Measurements from ENCODE around the gene MIPEP.
"Not testable (repeated sequence)": the region's sequence is repeated elsewhere in the genome, so short reads cannot be mapped to it uniquely, and the experiment has no call there.

Gene MIPEP

DNA sequence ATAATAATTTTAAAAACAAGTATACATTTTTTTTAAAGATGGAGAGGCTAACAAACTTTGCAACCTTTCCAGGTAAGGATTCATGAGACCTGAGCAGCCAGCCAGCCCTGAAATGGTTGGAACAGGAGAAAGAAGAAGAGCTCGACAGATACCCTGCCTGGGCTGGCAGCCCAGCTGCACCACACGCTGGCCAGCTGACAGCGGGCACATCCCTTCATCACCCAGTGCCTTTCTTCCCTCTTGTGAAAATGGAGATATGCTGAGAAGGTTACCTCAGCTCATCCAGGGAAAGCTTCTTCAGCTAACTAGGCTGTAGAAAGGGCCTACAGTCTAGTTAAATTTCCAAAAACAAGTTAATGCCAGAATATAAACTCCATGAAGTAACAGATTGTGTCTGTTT is 4.8 kb downstream of the MIPEP start:
- not testable (repeated sequence) for DNase-seq

DNA sequence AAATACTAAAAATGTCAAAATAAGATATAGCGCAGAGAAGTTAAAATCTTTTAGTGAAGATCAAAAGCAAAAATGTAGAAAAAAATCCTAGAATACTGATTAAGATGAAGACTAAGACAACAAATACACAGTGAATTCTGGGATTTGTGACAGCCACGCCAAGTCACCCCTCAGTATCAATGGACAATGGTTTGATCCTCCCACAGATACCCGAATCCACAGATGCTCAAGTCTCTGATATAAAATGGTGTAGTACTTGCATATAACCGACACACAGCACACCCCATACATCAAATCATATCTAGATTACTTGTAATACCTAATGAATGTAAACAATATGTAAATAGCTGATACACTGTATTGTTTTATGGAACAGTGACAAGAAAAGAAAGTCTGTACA is 5.9 kb downstream of the MIPEP start:
- no peak for DNase-seq

DNA sequence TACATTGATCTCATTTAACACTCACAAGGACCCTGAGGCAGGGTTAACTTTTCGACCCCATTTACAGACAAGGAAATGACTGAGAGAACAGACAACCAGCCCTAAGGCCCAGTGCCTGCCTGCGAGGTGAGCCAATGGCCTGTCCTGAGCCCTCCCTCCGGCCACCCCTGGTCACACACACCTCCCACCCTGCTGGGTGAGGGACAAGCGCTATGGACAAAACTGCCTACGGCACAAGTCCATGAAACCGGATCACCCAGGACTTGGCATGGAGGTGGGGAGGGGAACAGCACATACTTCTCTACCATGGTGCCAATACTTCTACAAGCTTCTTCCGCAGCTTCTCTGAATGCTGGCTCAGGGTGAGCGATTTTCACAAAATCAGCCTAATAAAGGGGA is 7.8 kb downstream of the MIPEP start:
- DNase-seq: not testable (repeated sequence)

DNA sequence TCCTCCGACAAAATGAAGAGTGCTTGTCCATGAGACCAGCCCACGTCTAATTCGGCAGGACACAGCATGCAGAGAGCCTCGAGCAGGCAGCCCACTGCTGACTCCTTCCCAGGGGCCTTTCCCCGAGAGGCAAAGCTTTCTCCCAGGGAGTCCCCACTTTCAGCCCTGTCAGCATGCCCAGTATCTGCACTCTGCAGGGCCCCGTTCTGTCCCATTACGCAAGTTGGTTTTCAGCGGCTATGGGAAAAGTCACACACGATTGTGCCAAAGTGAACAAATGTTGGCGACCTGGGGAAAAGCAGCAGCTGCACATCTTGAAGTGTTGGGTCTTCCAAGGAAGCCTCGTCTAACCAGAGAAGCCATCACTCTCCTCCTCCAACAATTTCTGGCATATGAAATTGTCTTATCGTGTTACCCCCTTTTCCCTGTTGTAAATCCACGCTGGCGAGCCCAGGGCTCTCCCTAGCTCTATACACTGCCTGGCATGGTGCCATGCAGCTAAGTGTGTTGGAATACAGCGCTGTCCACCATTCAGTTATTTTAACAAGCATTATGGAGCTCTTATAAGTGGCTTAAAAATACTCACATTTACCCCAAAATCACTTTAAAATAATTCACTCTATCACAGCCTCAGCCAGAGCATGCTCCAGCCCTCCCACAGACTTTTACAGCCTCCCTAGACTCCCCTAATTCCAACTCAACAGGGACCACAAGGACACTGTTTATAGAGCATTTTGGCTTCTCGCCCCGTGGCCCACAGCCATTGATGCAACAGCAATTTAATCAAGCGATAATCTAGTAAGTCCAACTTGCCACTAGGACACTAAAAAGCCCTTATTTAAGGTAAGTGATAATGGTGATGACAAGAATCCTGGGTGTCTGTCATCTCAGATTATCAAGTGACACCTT is 8.5 kb downstream of the MIPEP start:
- DNase-seq: not testable (repeated sequence)

DNA sequence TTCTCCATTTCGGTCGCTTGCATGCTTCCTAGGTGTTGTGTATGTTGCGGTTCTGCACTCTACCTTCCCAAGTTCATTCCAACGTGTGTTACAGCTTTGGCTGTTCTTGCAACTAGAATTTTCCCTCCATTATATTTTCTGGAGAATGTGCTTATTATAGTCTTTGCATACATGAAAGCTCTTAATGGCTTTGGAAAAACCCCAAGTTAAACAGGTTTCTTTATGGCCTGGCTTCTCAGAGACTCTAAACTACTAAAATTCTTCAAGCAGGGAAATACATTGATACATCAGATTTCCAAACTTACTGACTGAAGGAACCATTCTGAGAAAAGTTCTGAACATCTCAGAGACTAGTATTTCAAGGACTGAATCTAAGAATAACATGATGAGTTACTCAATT is 11.9 kb downstream of the MIPEP start:
- no peak for DNase-seq

DNA sequence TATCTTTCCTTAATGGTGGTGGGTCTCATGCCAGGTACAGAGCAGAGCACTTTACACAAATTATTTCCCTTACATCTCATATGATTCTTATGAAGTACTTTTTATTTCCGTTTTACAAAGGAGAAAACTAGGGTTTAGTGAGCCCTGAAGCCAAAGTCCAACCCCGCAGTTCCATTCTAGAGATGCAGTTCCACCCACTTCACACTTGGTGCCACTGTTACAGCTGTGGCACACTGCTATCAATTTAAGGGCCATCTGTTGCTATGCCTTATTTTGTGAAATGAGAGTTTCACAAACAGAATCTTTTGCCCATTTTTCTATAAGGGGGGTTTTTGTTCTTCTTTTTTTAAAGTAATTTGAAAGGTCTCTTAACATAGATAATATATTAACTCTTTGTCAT is 12.9 kb downstream of the MIPEP start:
- no peak for DNase-seq

DNA sequence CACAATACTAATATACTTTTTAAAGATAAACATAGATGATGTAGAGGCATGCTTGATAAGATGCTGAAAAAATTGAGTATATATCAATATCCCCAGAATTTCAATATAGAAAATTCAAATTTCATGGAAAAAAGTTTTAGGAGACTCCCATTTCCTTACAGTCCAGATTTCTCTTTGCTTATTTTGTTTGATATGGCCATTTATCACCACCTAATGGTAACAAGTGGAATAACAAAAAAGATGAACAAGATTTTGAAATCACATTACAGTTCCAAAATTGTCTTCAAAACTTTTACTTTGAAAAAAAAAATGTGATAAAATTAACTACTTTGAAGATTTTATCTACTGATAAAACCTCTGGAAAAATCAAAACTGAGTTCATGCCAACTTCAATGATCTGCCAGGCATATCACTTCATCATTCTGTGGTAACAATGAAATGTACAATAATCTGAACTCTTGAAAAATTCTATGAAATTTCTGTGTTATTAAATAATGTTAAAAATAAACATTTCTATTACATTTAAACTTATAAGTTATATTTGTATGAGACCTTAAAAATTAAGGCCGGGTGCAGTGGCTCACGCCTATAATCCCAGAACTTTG is 17.5 kb downstream of the MIPEP start:
- no peak for DNase-seq

DNA sequence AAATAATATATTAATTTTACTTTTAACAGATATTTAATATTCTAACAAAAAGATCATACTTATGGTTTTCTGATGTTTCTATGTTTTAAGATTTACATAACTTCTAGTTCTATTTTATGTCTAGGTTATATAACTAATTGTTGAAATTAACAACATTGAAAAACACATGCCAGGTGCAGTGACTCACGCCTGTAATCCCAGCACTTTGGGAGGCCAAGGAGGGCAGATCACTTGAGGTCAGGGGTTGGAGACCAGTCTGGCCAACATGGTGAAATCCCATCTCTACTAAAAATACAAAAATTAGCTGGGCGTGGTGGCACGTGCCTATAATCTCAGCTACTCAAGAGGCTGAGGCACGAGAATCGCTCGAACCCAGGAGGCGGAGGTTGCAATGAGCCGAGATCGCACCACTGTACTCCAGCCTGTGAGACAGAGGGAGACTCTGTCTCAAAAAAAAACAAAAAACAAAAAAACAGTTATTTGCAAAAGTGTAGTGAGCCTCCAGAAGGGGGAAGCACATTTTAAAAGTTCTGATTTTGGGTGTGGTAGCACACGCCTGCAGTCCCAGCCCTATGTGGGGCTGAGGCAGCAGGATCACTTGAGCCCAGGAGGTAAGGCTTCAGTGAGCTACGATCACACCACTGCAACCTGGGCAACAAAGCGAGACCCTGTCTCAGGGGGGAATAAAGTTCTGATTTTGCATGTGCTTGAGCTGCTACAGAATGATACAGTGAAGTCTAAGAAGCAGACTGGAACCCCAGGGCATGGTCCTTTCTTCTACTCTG is 18.7 kb downstream of the MIPEP start:
- no peak for DNase-seq

DNA sequence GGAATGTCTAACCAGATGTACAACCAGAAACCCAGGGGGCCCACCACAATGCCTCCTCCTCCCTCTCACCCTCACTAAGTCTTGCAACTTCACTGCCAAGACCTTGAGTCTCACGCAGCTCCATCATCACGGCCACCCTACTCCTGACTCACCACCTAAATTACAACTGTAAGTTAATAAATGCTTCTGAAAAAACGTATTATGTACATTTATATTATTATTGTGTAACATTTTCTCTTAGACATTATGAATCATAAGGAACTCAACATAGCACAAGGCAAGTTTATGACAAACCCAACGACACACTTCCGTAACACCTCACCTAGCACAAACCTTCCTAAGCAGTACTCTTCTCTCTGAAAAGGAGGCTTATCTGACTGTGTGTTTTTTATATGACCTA is 20.7 kb downstream of the MIPEP start:
- DNase-seq: no peak

DNA sequence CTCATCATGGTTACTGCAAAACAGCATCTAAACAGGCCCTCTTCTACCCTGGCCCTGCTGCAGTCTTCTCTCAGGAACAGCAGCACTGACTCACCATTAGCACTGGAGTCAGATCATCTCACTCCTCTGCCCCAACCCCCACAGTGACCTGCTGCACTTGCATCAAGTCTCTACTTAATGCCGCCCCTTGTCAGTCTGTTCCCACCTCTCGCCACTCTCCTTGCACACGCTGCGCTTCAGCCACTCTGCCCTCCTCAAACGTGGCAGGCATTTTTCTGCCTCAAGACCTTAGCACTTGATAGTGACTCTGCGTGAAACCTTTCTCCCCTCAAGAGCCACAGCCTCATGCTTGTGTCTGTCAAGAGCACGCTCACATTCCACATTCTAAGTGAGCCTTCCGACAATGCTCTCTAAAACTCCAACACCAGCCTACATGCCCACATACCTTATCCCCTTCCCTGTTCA is 22.1 kb downstream of the MIPEP start:
- DNase-seq: no peak

DNA sequence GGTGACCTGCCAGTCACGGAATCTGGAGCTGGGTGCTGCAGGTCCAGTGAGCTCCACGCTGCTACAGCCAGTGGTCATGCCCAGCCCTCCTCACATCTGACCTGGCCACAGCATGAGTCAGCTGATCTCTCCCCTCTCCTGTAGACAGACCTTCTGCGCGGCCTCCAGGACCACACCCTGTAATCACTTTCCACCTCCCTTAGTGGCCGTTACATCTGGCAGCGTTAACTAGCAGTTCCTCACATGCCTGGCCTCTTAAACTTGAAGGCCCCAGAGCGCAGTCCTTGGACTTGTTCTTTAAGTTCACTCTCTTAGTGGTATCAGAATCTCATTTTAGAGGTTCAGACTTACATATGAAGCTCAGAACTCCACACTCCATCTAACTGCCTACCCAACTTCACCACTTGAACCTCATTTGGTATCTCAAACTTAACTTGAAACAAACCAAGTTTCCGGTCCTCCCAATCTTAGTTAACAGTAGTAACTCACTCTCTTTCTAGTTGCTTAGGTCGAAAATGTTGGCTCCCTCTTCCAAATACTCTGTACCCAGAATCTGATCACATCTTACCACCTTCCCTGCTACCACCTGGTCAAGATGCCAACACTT is 22.7 kb downstream of the MIPEP start:
- DNase-seq: no peak

DNA sequence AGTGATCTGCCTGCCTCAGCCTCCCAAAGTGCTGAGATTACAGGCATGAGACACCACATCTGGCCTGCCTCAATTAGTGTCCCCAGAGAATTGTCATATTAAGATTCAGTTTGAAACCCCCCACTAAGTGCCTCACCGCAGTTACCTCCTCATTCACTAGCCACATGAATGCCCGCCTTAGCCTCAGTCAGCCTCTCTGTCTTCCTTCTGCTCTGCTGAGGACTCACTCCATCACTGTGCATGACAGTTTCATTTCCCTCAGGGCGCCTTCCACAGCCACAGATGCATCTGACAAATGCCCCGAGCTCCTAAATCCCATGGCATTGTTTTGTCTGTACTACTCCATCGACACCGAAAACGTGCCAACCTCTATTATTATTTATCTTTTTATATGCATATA is 23.3 kb downstream of the MIPEP start:
- no peak for DNase-seq

DNA sequence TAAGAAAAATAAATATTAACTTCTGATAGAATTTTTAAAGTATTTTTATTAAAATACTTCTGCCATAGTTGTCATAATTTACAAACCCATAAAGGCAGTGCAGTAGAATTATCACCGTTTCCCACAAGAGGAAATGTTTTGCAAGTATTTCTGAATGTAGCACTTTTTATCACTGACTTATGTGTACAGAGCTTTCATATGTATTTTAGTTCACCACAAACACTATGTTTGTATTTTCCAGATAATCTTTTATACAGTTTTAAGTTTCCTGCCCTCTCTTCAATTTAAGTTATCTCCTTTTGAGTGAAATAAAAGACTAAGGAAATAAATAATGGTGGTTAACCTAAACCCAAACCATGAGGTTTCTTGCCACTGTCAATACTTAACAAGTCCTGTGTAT is 24.2 kb downstream of the MIPEP start:
- no peak for DNase-seq

DNA sequence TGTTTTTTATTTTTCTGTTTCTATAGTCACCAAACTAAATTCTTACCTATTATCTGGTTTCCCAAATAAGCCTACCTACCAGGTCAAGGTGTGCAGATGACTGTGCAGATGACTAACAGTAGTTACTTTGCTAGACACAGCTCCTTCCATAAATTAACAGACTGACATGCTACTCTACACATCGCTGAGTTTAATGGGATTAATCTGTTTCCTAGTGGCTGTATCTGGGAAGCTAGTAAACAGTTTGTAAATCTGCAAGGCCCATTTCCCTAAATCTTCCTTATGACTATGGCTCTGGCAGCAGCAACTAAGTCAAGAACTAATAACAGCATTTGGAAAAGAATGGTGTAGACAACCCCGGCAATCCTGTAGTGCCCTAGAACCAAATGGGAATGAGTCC is 27.9 kb downstream of the MIPEP start:
- no peak for DNase-seq

DNA sequence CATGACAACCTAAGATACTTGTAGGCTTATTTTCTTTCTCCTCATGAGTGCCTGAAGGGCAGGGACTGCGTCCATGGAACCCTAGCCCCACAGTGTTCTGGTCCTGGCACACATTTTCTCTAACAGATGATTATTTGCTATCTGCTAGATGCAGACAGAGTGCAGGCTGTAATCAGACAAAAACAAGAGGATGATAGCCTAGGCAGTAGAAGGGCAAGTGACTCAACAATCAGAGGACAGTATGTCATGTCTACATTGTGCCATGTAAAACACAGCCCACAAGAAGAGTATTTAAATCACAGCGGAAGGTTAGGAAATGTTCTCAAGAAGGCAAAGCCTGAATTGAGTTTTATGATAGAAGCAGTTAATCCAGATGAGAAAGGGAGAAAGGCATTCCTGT is 29.3 kb downstream of the MIPEP start:
- DNase-seq: no peak

DNA sequence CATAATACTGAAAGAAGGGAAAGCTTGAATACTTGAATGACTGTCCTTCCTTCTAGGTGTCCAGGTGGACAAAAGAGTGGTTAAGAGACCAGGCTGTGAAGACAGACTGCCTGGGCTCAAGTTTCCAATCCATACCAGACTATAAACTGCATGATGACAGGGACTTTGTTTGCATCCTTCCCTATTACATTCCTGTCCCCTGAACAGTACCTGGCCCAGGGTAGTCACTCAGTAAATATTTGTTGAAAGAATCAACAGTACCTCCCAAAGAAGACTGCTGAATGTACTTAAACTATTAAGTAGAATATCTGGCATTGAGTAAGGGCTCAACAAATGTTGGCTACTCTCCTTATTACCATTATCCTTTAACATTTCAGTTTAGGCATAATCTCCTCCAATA is 29.7 kb downstream of the MIPEP start:
- DNase-seq: no peak

DNA sequence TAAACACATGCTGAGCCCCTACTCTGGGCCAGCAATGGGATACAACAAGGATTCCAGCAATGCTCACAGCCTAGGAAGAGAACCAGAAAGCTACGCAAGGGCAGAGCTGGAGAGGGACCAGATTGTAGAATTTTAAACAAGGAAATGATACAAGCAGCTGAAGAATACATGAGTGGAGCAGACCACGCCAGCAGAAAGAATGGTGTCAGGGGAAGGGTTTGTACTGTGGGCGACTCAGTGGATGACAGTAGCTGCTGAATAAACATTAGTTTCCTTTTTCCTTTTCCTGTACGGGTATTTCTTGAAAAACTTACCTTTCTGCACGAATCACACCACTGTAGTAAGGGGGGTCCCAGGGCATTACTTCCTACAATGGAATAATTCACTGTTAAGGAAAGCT is 30.7 kb downstream of the MIPEP start:
- DNase-seq: no peak

DNA sequence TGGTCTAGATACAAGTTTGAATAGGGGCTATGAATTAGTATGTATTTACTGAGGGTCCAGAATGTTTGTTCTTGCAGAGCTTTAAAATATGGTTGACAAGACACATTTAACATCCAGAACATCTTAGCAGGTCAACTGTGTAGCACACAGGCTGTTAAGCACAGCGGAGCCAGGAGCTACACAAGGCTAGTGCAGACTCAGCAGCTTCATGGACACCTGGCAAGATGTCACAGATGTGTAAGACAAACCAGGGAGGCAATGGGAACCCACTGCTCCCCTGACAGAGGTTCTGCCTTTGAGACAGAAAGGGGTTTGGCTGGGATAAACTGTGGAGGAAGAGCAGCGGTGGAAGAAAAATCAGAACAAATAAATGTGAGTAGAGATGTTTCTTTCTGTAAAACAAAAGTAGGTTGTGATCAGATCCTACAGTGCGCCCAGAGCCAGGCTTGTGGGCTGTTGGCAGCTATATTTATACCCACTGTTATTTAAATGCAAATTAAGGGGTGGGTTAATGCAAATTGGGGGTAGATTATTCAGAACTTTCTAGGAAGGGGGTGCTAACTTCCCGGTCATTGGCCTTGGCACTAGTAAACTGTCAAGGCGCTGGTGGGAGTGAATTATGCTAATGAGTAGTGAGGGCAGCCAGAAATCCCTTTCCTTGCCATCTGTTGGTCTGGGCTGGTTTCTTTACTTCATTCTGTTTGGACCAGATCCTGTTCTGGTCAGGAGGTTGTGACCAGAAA is 33.0 kb downstream of the MIPEP start:
- DNase-seq: no peak

DNA sequence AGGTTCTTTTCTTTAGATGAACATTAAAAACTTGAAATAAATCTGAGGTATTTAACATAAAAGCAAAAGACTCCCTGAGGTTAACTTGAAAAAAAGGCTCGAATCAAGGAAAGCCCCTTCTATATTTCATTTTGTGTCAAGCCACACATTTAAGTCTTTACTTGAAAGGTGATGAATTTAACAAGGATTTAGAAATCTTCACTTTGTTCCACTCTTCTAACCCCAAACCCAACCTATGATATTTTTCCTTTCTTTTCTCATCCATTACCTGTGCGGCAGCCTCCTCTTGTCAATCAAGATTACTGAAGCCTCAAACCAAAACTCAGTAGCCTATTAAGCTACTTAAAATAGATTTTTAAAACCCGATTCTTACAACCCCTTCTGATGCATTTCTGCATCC is 33.8 kb downstream of the MIPEP start:
- DNase-seq: no peak

DNA sequence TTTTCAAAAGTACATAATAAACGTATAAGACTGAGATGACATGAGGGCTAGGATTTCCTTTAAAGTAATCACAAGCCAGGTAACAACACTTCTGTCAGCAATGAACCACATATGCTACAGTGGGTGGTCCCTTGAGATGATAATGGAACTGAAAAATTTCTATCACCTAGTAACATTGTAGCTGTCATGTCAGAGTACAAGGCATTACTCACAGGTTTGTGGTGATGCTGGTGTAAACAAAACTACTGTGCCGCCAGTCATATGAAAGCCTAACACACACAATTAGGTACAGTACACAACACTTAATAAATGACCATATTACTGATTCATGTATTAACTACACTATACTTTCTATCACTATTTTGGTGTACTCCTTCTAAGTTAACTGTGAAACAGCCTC is 36.8 kb downstream of the MIPEP start:
- no peak for DNase-seq

DNA sequence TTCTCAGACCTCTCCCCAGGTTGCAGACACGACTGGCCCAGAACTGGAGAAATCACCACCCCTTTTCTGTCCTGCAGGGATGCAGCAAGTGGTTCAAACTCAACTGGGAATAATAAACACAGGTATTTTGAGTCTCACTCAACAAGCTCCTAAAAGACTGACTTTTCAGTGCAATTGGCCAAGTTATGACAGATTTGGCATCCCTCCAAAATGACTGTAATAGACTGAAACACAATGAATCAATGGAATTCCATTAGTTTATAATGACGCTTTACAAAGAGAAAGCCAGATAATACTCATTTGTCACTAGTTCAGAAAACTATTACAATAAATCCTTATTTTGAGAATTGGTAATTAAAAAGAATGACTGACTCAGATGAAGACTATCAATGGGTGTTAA is 38.1 kb downstream of the MIPEP start:
- no peak for DNase-seq

DNA sequence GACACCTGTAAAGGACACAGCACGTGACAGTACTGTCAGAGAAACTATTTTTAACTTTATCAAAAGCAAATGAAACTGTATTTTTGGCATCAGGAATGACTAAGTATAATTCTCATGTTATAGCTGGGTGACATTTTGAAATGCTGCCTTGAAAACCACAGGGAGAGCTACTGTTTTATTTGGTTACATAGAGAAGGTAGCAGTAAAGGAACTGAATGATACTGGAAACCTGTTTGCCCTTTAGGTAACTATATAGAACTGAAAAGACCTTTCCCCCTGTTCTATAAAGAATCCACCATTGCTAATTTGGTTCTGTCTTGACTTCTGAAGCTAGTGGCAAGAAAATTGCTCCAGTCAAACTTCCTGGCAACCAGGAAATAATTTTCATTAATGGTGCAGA is 39.1 kb downstream of the MIPEP start:
- DNase-seq: no peak

DNA sequence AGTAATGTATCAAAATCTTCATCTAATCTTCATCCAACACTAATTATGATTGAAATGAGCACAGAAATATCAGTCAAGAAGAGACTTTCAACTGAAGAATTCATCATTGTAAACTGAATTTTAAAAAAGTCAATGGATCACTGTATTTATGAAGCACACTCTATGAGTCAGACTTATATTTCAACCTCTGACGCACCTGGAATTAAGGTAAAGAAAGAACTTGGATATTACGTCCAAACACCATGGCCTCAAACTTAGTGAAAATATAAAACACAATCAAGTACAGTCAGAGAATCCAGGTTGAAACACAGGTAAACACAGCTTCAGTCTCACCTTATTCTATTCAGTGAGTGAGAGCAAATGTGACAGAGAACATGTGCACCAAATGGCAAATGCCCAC is 39.5 kb downstream of the MIPEP start:
- DNase-seq: no peak
